Epidermal melanocyte (primary cell): Measurements from ENCODE around the gene NEURL3.
"Not testable (repeated sequence)": the region's sequence is repeated elsewhere in the genome, so short reads cannot be mapped to it uniquely, and the experiment has no call there.

Experiments used
- DNase-seq: peaks from one replicate; pipeline ENCODE4 v3.0.0; 2011; ENCODE audit warnings: low spot score; ENCODE audit not compliant: insufficient read length

Gene NEURL3, protein sequence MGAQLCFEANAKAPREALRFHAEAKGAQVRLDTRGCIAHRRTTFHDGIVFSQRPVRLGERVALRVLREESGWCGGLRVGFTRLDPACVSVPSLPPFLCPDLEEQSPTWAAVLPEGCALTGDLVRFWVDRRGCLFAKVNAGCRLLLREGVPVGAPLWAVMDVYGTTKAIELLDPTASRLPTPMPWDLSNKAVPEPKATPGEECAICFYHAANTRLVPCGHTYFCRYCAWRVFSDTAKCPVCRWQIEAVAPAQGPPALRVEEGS

GRCh38 chr2:96505231-96505889 lies at the start of gene NEURL3:
Gene NEURL3 (minus strand): TSS chr2:96505357. CDS start chr2:96505286, 71 bp downstream.
- no peak for DNase-seq

DNA sequence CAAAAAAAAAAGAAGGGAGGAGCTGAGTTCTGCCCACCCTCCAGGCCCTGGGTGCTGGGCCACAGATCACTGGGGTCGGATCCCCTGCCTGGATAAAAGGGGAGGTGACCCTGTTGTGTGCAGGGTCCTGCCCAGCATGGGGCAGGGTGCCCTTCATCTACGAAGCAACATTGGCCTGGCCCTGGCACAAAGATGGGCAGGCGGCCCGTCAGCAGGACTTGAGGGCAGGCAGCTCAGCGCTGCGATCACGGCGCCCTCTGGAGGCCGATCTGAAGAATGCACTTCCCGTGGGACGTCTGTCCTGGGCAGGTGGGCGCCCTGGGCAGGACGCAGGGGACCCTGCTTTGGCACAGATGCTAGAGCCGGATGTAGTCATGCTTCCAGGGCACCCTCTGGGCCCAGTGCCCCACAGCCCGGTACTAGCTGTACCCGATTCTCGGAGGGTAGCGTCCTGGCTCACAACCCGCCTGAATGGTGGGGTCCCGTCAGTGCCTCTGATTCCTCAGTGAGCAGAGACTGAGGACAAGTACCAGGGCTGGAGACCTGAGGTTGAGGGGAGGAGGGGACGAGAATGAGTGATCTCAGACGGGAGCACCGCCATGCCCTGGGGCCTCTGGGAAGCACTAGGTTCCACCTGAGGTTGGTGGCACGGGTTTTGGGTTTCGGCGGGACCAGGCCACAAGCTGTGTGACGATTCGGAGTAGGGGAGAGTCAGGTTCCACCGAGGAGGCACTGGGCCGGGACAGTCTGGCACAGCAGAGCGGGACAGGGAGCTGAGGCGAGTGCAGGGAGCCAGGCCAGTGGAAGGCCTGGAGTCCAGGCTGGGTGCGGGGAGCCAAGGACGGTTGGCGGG lies 49.4 kb upstream of the NEURL3 start:
- DNase-seq: peak; percentile 61

DNA sequence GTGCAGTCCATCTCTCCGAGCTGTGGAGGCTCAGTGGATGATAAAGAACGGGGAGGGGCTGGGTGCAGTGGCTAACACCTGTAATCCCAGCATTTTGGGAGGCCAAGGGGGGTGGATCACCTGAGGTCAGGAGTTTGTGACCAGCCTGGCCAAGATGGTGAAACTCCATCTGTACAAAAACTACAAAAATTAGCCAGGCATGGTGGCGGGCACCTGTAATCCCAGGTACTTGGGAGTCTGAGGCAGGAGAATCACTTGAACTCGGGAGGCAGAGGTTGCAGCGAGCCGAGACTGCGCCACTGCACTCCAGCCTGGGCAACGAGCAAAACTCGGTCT lies 48.8 kb upstream of the NEURL3 start:
- DNase-seq: not testable (repeated sequence)

- no peak for DNase-seq
Measured at GRCh38 chr2:96553176-96553956, 48.2 kb upstream of the NEURL3 start.

GRCh38 chr2:96552315-96553175 lies 47.4 kb upstream of the NEURL3 start:
- DNase-seq: no peak

DNA sequence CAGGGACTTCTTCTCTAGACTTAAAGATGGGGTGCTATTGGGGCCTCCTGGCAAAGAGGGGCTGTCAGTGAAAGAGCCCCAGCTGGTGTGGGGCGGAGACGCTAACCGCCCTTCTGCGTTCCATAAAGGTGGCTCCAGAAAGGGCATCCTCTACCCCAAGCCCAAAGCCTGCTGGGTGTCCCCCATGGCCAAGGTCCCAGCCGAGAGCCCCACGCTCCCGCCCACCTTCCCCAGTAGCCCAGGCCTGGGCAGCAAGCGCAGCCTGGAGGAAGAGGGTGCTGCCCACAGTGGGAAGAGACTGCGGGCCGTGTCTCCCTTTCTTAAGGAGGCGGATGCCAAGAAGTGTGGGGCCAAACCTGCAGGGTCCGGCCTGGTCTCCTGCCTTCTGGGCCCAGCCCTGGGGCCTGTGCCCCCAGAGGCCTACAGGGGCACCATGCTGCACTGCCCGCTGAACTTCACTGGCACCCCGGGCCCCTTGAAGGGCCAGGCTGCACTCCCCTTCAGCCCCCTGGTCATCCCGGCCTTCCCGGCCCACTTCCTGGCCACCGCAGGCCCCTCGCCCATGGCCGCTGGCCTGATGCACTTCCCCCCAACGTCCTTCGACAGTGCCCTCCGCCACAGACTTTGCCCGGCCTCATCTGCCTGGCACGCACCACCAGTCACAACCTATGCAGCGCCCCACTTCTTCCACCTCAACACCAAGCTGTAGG lies 46.6 kb upstream of the NEURL3 start:
- no peak for DNase-seq

- DNase-seq: no peak
Measured at GRCh38 chr2:96550787-96551604, 45.8 kb upstream of the NEURL3 start.

- DNase-seq: no peak
Measured at GRCh38 chr2:96549967-96550786, 45.0 kb upstream of the NEURL3 start.

GRCh38 chr2:96549466-96549785 lies 44.3 kb upstream of the NEURL3 start:
- no peak for DNase-seq

- DNase-seq: no peak
Measured at GRCh38 chr2:96548558-96549465, 43.7 kb upstream of the NEURL3 start.

DNA sequence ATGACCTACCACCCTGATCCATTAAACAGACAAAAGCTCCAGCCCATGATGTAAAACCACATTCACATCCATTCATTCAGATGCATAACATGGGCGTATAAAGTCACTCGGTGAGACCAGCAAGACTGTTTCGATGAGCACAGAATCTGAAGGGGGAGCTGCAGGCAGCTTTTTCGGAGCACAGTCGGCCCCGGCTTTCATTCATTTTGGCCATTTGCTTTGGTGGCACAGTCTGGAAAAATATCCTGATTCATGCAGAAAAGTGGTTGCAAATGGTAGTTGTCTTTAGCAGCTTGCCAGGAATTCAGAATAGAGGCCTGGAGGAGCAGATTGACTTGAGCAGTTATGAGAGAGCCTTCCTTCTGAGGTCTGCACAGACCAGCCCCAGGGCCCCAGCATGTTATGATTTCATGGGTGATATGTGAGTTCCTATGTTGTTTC lies 42.6 kb upstream of the NEURL3 start:
- no peak for DNase-seq

- DNase-seq: no peak
Measured at GRCh38 chr2:96547203-96547641, 42.1 kb upstream of the NEURL3 start.

- no peak for DNase-seq
Measured at GRCh38 chr2:96546797-96547196, 41.6 kb upstream of the NEURL3 start.

DNA sequence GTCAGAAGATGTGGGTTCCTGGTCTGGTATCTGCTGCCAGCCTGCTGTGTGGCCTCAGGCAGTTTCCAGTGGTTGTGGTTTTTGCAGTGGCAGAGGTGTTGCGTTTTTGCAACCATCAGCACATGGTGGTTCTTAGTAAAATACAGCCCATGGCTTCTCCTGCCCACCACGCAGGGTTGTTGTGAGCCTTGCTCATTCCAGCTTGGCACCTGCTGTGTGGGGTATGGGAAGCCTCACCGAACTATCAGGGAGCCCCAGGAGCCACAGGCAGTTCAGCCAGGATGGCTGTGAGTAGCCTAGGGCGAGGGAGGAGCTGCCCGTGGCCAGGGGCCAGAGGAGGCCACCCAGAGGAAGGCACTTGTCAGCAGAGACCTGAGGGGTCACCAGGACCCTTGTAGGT lies 41.2 kb upstream of the NEURL3 start:
- no peak for DNase-seq

- DNase-seq: no peak
Measured at GRCh38 chr2:96542357-96542977, 37.3 kb upstream of the NEURL3 start.

GRCh38 chr2:96541398-96542152 lies 36.4 kb upstream of the NEURL3 start:
- peak; percentile 41 for DNase-seq
